PC-3 (cell line): ENCODE measurements around the gene GDPD5. TPM values are rescaled to one million over a fixed set of nuclear protein-coding genes. Genes with fewer than 3 reads are reported as not detected.

Source experiments
- ATAC-seq: fragments of 200-7000 bp; cut with Tn5 transposase; 2 replicates; pipeline ENCODE4 v1.9.1; 2020; ENCODE audit warnings: mild to moderate bottlenecking, moderate library complexity
- BruUV-seq: library from RNA; stranded (reverse); fragments of 400-500 nt; replicated peaks from 2 replicates; lab custom pipeline; 2021; lab: Mats Ljungman, UMichigan
- CTCF ChIA-PET: fragments of 300-600 bp; sonication (Branson Sonifier 250); formaldehyde crosslinking; loops from one replicate; lab custom pipeline; 2022; ENCODE audit warnings: antibody characterized with exemption; lab: Charles Lee
- POLR2A ChIA-PET: fragments of 300-600 bp; sonication (Branson Sonifier 250); formaldehyde crosslinking; loops from one replicate; lab custom pipeline; 2022; ENCODE audit warnings: antibody characterized with exemption; ENCODE audit not compliant: unreplicated experiment; lab: Charles Lee
- DNase-seq: peaks from one replicate; pipeline ENCODE4 v3.0.0-alpha.2; 2015
- H2AFZ ChIP-seq: fragments of 300-600 bp; sonication (generic); 2 replicates; pipeline ENCODE4 v1.6.0; 2016; ENCODE audit warnings: antibody characterized with exemption, low read length
- H3F3A ChIP-seq: fragments of 300-600 bp; sonication (generic); one replicate; pipeline ENCODE4 v1.6.0; 2017; ENCODE audit warnings: antibody characterized with exemption, low read length, control low read depth, mild to moderate bottlenecking; ENCODE audit not compliant: unreplicated experiment
- H3K27ac ChIP-seq: fragments of 300-600 bp; sonication (generic); 2 replicates; pipeline ENCODE4 v1.5.1; 2016; ENCODE audit warnings: mild to moderate bottlenecking, low read length
- H3K27me3 ChIP-seq: fragments of 300-600 bp; sonication (generic); 2 replicates; pipeline ENCODE4 v1.6.1; 2016; ENCODE audit warnings: low read length, mixed read lengths
- H3K36me3 ChIP-seq: fragments of 300-600 bp; sonication (generic); 2 replicates; pipeline ENCODE4 v1.6.1; 2016; ENCODE audit warnings: low read depth, mixed run types, low read length, mixed read lengths
- H3K4me1 ChIP-seq: fragments of 300-600 bp; sonication (generic); 2 replicates; pipeline ENCODE4 v1.5.1; 2016; ENCODE audit warnings: low read length; ENCODE audit not compliant: insufficient read depth
- H3K4me2 ChIP-seq: fragments of 300-600 bp; sonication (generic); 2 replicates; pipeline ENCODE4 v1.6.0; 2016; ENCODE audit warnings: low read length
- H3K4me3 ChIP-seq: fragments of 300-600 bp; sonication (generic); 2 replicates; pipeline ENCODE4 v1.5.1; 2016; ENCODE audit warnings: mild to moderate bottlenecking, low read length, mixed read lengths
- H3K79me2 ChIP-seq: fragments of 300-600 bp; sonication (generic); 2 replicates; pipeline ENCODE4 v1.6.1; 2017; ENCODE audit warnings: low read length, mixed read lengths
- H3K9ac ChIP-seq: fragments of 300-600 bp; sonication (generic); 2 replicates; pipeline ENCODE4 v1.6.0; 2016; ENCODE audit warnings: mild to moderate bottlenecking, low read length
- H3K9me2 ChIP-seq: fragments of 300-600 bp; sonication (generic); replicated peaks from 2 replicates; pipeline ENCODE4 v1.6.1; 2016; ENCODE audit warnings: mixed run types, low read length, mixed read lengths
- H3K9me3 ChIP-seq: fragments of 300-600 bp; sonication (generic); 2 replicates; pipeline ENCODE4 v1.6.1; 2016; ENCODE audit warnings: low read length, mixed read lengths
- H4K20me1 ChIP-seq: fragments of 300-600 bp; sonication (generic); 2 replicates; pipeline ENCODE4 v1.6.1; 2016; ENCODE audit warnings: low read length, mixed read lengths
- EZH2 ChIP-seq: fragments of 300-600 bp; sonication (generic); IDR thresholded peaks from one replicate; pipeline ENCODE4 v1.6.1; 2017; ENCODE audit warnings: antibody characterized with exemption, mild to moderate bottlenecking, low read length; ENCODE audit not compliant: unreplicated experiment
- EZH2phosphoT487 ChIP-seq: fragments of 300-600 bp; sonication (generic); IDR thresholded peaks from 2 replicates; pipeline ENCODE4 v1.6.1; 2018; ENCODE audit warnings: mild to moderate bottlenecking, antibody characterized with exemption, low read length, borderline replicate concordance
- intact Hi-C: fragments of 100-400 bp; cut with micrococcal nuclease; formaldehyde crosslinking; loops from 2 replicates; pipeline ENCODE4 v1.9.0; 2023
- total RNA-seq: library from RNA; depleted of rRNA; stranded (reverse); fragments of >200 nt; gene quantifications from 2 replicates; pipeline ENCODE4 v1.2.3, GENCODE V29; 2014
- TF ChIP-seq, protein P1 (sequence below): fragments of 300-600 bp; sonication (generic); conservative IDR thresholded peaks from 2 replicates; pipeline ENCODE4 v1.5.1; 2017; ENCODE audit warnings: antibody characterized with exemption, low read depth, mild to moderate bottlenecking, low read length

Gene GDPD5
- total RNA-seq, 1 experiment from 2014 or later = 21.4 TPM

DNA sequence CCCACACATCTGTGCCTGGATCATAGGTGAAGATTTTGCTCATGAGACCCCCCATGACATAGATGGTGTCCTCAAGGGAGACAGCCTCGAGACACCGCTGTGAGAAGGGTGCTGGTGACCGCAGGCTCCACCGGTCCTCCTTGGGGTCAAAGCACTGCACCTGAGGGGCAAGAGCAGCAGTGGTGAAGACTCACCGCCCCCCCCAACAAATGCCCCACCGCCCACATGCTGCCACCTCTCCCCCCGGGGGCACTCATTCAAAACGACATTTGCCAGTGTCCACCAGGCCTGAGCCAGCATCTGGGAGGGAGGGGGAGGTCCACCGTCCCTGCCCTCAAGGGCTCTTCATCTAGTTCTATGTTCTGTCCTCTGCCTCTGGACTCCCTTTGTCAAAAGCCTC is 102.0 kb downstream of the GDPD5 start:
- Histone ChIP-seq H4K20me1 (no peaks in the 10 kb centered on the region), H3K9me2 (no peaks in the 10 kb centered on the region), H3K36me3 (no peaks in the 10 kb centered on the region; the same call in 1 of the 2 replicates), H3K9ac (no peak overlapping the region), H2AFZ (no peak overlapping the region), H3K79me2 (0 out of 2 replicates have a peak, but pooled peaks cover 6% of the 10 kb centered on the region), H3K27ac (no peak overlapping the region), H3K9me3 (no peaks in the 10 kb centered on the region), H3K27me3 (no peaks in the 10 kb centered on the region), H3K4me1 (peaks cover 54% of the 10 kb centered on the region), H3F3A (peaks cover 17% of the 10 kb centered on the region), H3K4me2 (no peak overlapping the region), H3K4me3 (no peak overlapping the region)
- no peak for TF ChIP-seq EZH2
- no peak for TF ChIP-seq EZH2phosphoT487
- TF ChIP-seq, protein P1, sequence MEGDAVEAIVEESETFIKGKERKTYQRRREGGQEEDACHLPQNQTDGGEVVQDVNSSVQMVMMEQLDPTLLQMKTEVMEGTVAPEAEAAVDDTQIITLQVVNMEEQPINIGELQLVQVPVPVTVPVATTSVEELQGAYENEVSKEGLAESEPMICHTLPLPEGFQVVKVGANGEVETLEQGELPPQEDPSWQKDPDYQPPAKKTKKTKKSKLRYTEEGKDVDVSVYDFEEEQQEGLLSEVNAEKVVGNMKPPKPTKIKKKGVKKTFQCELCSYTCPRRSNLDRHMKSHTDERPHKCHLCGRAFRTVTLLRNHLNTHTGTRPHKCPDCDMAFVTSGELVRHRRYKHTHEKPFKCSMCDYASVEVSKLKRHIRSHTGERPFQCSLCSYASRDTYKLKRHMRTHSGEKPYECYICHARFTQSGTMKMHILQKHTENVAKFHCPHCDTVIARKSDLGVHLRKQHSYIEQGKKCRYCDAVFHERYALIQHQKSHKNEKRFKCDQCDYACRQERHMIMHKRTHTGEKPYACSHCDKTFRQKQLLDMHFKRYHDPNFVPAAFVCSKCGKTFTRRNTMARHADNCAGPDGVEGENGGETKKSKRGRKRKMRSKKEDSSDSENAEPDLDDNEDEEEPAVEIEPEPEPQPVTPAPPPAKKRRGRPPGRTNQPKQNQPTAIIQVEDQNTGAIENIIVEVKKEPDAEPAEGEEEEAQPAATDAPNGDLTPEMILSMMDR = no peak
- no peak for DNase-seq
- CTCF ChIA-PET = no interaction called here
- no TSS peak for BruUV-seq
- POLR2A ChIA-PET = no interaction called here
- intact Hi-C loops = no loop called here
- ATAC-seq = no peak

DNA sequence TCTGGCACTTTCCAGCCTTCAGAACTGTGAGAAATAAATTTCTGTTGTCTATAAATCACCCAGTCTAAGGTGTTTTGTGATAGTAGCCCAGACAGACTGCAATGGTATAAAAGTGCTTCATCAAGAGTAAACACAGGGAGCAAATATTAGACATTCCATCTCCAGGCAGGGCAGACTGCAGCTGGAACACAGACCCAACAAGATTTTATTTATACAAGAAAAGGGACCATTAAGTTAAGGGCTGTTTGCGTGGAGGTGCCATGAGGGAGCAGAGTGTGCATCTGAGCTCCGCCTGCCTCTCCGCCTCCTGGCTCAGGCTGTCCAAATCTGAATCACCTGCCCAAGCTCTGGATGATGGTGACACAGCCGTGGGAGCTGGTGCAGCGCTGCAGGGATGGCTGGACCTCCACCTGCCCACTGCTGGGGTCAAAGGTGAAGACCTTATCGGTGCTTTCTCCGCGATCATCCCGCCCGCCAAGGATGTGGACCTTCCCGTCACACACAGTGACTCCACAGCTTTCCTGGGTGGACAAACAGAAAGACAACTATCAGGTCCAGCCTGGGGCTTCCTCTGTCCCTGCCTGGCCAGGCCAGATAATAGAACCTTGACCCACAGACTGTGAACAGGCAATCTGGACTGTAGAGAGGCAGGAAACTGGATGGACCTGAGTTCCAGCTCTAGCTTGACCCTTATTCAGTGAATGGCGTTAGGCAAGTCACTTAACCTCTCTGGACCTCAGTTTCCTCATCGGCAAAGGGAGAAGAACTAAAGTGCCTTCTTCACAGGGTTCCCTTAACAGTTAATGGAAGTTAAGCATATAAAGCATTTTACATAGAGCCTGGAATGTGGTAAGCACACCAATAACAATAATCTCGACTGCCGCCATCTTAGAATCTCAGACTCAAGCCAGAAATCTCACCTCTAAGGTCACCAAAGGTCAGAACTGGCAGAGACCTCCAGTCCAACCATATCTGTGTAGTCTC is 103.2 kb downstream of the GDPD5 start:
- Histone ChIP-seq H3K4me1 (peaks cover 60% of the 10 kb centered on the region), H3K4me3 (peak overlapping the region; percentile 8; the same call in 1 of the 2 replicates), H3K36me3 (no peaks in the 10 kb centered on the region; the same call in 1 of the 2 replicates), H3K27me3 (no peaks in the 10 kb centered on the region), H2AFZ (no peak overlapping the region), H3K4me2 (peak overlapping the region; percentile 52), H3K9me3 (no peaks in the 10 kb centered on the region), H3F3A (peaks cover 25% of the 10 kb centered on the region), H3K79me2 (0 out of 2 replicates have a peak, but pooled peaks cover 6% of the 10 kb centered on the region), H3K9me2 (no peaks in the 10 kb centered on the region), H3K9ac (peak overlapping the region; percentile 38), H4K20me1 (no peaks in the 10 kb centered on the region), H3K27ac (peak overlapping the region; percentile 87)
- DNase-seq (peak; percentile 86), ATAC-seq (peak; percentile 65)
- ChIA-PET CTCF (interaction anchor here (0.9 kb wide), 1 partner anchor 14 kb away, joined by 7 read pairs; no protein-coding TSS in a partner anchor), POLR2A (interaction anchor here (0.5 to 0.6 kb wide), 3 partner anchors 9 to 160 kb away, joined by 3 to 4 read pairs (median 3); no protein-coding TSS in a partner anchor)
- no peak for TF ChIP-seq EZH2
- TF ChIP-seq, protein P1 = no peak
- TF ChIP-seq EZH2phosphoT487 = no peak
- BruUV-seq = TSS peak; percentile 44
- intact Hi-C loops = loop anchor here (1.0 kb wide), 1 partner anchor 34 kb away; no protein-coding TSS in a partner anchor
